K562 (cell line): ENCODE data around the gene GFOD1. TPM values are rescaled to one million over a fixed set of nuclear protein-coding genes. Genes with fewer than 3 reads are reported as not detected.

Source experiments
- ATAC-seq: fragments of 200-7000 bp; cut with Tn5 transposase; 3 replicates; pipeline ENCODE4 v1.9.1; 2020; ENCODE audit warnings: moderate library complexity
- BruUV-seq: library from RNA; stranded (reverse); fragments of 400-500 nt; replicated peaks from 2 replicates; lab custom pipeline; 2021; lab: Mats Ljungman, UMichigan
- CTCF ChIA-PET: fragments of 300-600 bp; formaldehyde crosslinking; extraction: SDS; loops from one replicate; lab custom pipeline; 2021; ENCODE audit warnings: low intra/inter-chr PET ratio; lab: Yijun Ruan, JAX
- POLR2A ChIA-PET: fragments of 300-600, 350-650 bp; sonication (Branson Sonifier 250); formaldehyde crosslinking; extraction: SDS; loops from one replicate; lab custom pipeline; 2021; ENCODE audit warnings: antibody characterized with exemption, inconsistent platforms; lab: Yijun Ruan, JAX
- DNase-seq, 4 experiments: peaks; one replicate each; pipeline versions ENCODE4 v3.0.0 to v3.0.0-alpha.2; 2011 to 2018; ENCODE audit warnings: low spot score in 3 of 4, mixed read lengths in 3 of 4; ENCODE audit errors: extremely low read depth in 1 of 4
- FAIRE-seq: peaks from 2 replicates; lab custom pipeline; 2011; peaks lifted over from hg19 to GRCh38; lab: Jason Lieb, UNC
- H2AFZ ChIP-seq: 2 replicates; pipeline ENCODE4 v1.6.0; 2011; ENCODE audit warnings: low read depth, low read length, control low read depth, inconsistent platforms
- H3K27ac ChIP-seq: fragments of 200-600 bp; 3 replicates; pipeline ENCODE4 v1.8.0; 2011; ENCODE audit warnings: low read depth, mild to moderate bottlenecking, control low read depth, inconsistent platforms, low read length, moderate library complexity, mixed read lengths; ENCODE audit errors: extremely low read depth
- H3K27me3 ChIP-seq, 2 experiments: fragments of 300-600 bp in 1 of 2; 2 replicates in 1 of 2; 3 replicates in 1 of 2; pipeline versions ENCODE4 v1.6.0 to v1.8.0; 2011; ENCODE audit warnings: inconsistent platforms in 2 of 2, low read length in 2 of 2, mild to moderate bottlenecking in 1 of 2, mixed read lengths in 1 of 2, moderate library complexity in 1 of 2; ENCODE audit not compliant: control insufficient read depth in 2 of 2, insufficient read depth in 2 of 2
- H3K36me3 ChIP-seq: fragments of 300-600 bp; 3 replicates; pipeline ENCODE4 v1.8.0; 2011; ENCODE audit warnings: mild to moderate bottlenecking, low read length, inconsistent platforms; ENCODE audit not compliant: control insufficient read depth, insufficient read depth
- H3K4me1 ChIP-seq, 2 experiments: fragments of 200-600 bp in 1 of 2; replicated peaks in 1 of 2; 2 replicates in 1 of 2; 3 replicates in 1 of 2; pipeline versions ENCODE4 v1.5.1 to v1.8.0; 2011; ENCODE audit warnings: inconsistent platforms in 2 of 2, low read length in 2 of 2, mild to moderate bottlenecking in 1 of 2, mixed read lengths in 1 of 2, moderate library complexity in 1 of 2; ENCODE audit not compliant: control insufficient read depth in 2 of 2, insufficient read depth in 2 of 2
- H3K4me2 ChIP-seq: 2 replicates; pipeline ENCODE4 v1.6.1; 2011; ENCODE audit warnings: low read length, control low read depth, inconsistent platforms, mixed read lengths; ENCODE audit not compliant: insufficient read depth
- H3K4me3 ChIP-seq: fragments of 200-600 bp; sonication (generic), shearing (Covaris generic); 2 replicates; pipeline ENCODE4 v1.5.1; 2016; ENCODE audit warnings: control low read depth, inconsistent platforms
- H3K79me2 ChIP-seq: fragments of 200-600 bp; 3 replicates; pipeline ENCODE4 v1.8.0; 2011; ENCODE audit warnings: low read length, inconsistent platforms; ENCODE audit not compliant: control insufficient read depth, insufficient read depth
- H3K9ac ChIP-seq, 2 experiments: 2 replicates each; pipeline versions ENCODE4 v1.6.0 to v1.6.1; 2011; ENCODE audit warnings: low read depth in 2 of 2, low read length in 2 of 2, control low read depth in 1 of 2, inconsistent platforms in 1 of 2, mild to moderate bottlenecking in 1 of 2, mixed read lengths in 1 of 2; ENCODE audit not compliant: insufficient read depth in 1 of 2
- H3K9me1 ChIP-seq: one replicate; pipeline ENCODE4 v1.6.0; 2011; ENCODE audit warnings: inconsistent platforms, mild to moderate bottlenecking, low read length, moderate library complexity; ENCODE audit not compliant: control insufficient read depth, insufficient read depth
- H3K9me3 ChIP-seq: replicated peaks from 2 replicates; pipeline ENCODE4 v1.5.1; 2011; ENCODE audit warnings: low read depth, low read length, inconsistent platforms; ENCODE audit not compliant: control insufficient read depth, insufficient read depth
- H4K20me1 ChIP-seq: replicated peaks from 2 replicates; pipeline ENCODE4 v1.6.1; 2011; ENCODE audit warnings: low read length, inconsistent platforms, mixed read lengths; ENCODE audit not compliant: control insufficient read depth, insufficient read depth
- ARID3B ChIP-seq: fragments of 250-450 bp; sonication (Bioruptor Pico); IDR thresholded peaks from 2 replicates; pipeline ENCODE4 v1.4.0; 2020; ENCODE audit warnings: borderline replicate concordance
- ATF1 ChIP-seq, 2 experiments: fragments of 450-650 bp in 1 of 2; IDR thresholded peaks; 2 replicates each; pipeline ENCODE4 v1.6.1; 2016; ENCODE audit warnings: missing compliant biosample characterization in 1 of 2, missing genetic modification characterization in 1 of 2
- ID3 ChIP-seq, 2 experiments: fragments of 250-450 bp in 1 of 2; fragments of 450-650 bp in 1 of 2; sonication (Bioruptor Pico) in 1 of 2; IDR thresholded peaks; 2 replicates each; pipeline versions ENCODE4 v1.6.1 to v1.8.0; 2016 to 2021; ENCODE audit warnings: mild to moderate bottlenecking in 2 of 2, moderate library complexity in 2 of 2, missing compliant biosample characterization in 1 of 2, missing genetic modification characterization in 1 of 2
- MAFF ChIP-seq: IDR thresholded peaks from 2 replicates; pipeline ENCODE4 v1.6.1; 2012; ENCODE audit warnings: low read length, improper control_type of control experiment
- MTA2 ChIP-seq: fragments of 450-650 bp; IDR thresholded peaks from 2 replicates; pipeline ENCODE4 v1.6.1; 2016; ENCODE audit warnings: low read depth
- SLC30A9 ChIP-seq: fragments of 250-450 bp; sonication (Bioruptor Pico); IDR thresholded peaks from 2 replicates; pipeline ENCODE4 v1.8.0; 2022; ENCODE audit warnings: mild to moderate bottlenecking, moderate library complexity
- ZNF146 ChIP-seq: IDR thresholded peaks from one replicate; pipeline ENCODE4 v1.6.1; 2018; ENCODE audit warnings: missing compliant biosample characterization; ENCODE audit not compliant: unreplicated experiment
- ZNF212 ChIP-seq: fragments of 450-650 bp; formaldehyde crosslinking; IDR thresholded peaks from 2 replicates; pipeline ENCODE4 v1.4.0; 2020; ENCODE audit warnings: mild to moderate bottlenecking
- ZNF57 ChIP-seq: fragments of 450-650 bp; formaldehyde crosslinking; IDR thresholded peaks from 2 replicates; pipeline ENCODE4 v1.4.0; 2020; ENCODE audit warnings: mild to moderate bottlenecking, moderate library complexity
- WGBS: fragments of 100-300 bp; shearing (Covaris generic); methylation state at CpG from one replicate; pipeline ENCODE4 v1.1.6; 2016; ENCODE audit warnings: low coverage, mixed read lengths; ENCODE audit not compliant: insufficient coverage; ENCODE audit errors: missing lambda C conversion rate; 5-methylcytosine and 5-hydroxymethylcytosine counted together
- in situ Hi-C: fragments of 300-500 bp; cut with MboI; formaldehyde crosslinking; loops from 4 replicates; pipeline ENCODE4 v1.15.0; 2018; ENCODE audit warnings: inconsistent platforms, mixed read lengths
- intact Hi-C: fragments of 100-400 bp; cut with micrococcal nuclease; formaldehyde crosslinking; loops from 2 replicates; pipeline ENCODE4 v1.14.2; 2022
- polyA plus RNA-seq, 8 experiments: library from polyadenylated mRNA; depleted of rRNA in 4 of 8; stranded (reverse) in 5 of 8; unstranded in 3 of 8; fragments of >200 nt; fragmentation: Nextera tagmentation in 2 of 8; fragmentation: Illumina TruSeq in 1 of 8; extraction: Ambion mirVana in 2 of 8; extraction: Trizol in 1 of 8; gene quantifications; 2 replicates each; pipeline versions ENCODE4 v1.2.1 to v1.2.3, GENCODE V29; 2011 to 2014; ENCODE audit warnings: inconsistent platforms in 1 of 8, missing spikeins in 1 of 8
- total RNA-seq, 7 experiments: library from RNA; depleted of rRNA in 6 of 7; stranded (reverse); fragments of >200 nt in 6 of 7; fragmentation: Illumina TruSeq in 2 of 7; extraction: Trizol in 2 of 7; gene quantifications; 2 replicates each; pipeline versions ENCODE4 v1.2.1 to v1.2.3, GENCODE V29; 2011 to 2021; ENCODE audit warnings: low replicate concordance in 1 of 7

GFOD1 gene
- total and polyA plus RNA-seq, 9 of the 15 experiments (the other 6 are each of a cell fraction or from before 2014, with no cell fraction given) = 3.8 to 12.0 (median 8.2) TPM

- H3K27ac ChIP-seq = no peak overlapping the region
- H3K4me1 ChIP-seq = no peaks in the 10 kb centered on the region; a peak in 1 of 5 replicates
- H2AFZ ChIP-seq = no peak overlapping the region
- 23% methylated on average over 5 of the region's 5 CpGs for WGBS
- no peaks in the 10 kb centered on the region for H3K9me1 ChIP-seq
- H3K27me3 ChIP-seq = 0 out of 5 replicates have a peak, but pooled peaks cover 0 to 4% of the 10 kb centered on the region in 2 experiments
- ATAC-seq (no peak), FAIRE-seq (no peak), DNase-seq (no peak)
- TF ChIP-seq MAFF = no peak
- TF ChIP-seq ID3 (CRISPR knock-in tag; IDR thresholded peaks at IDR 0.05) = no peak
- no peak for TF ChIP-seq ID3 (tag; IDR thresholded peaks at IDR 0.05)
- no peak for TF ChIP-seq ZNF57 (CRISPR knock-in tag)
- no peak for TF ChIP-seq ZNF212 (CRISPR knock-in tag)
- TF ChIP-seq ARID3B (CRISPR knock-in tag) = no peak
- no peak for TF ChIP-seq MTA2
- no peak for TF ChIP-seq SLC30A9 (CRISPR knock-in tag)
- TF ChIP-seq ZNF146 (CRISPR knock-in tag) = no peak
- no peak for TF ChIP-seq ATF1 (CRISPR knock-in tag; IDR thresholded peaks at IDR 0.05)
- TF ChIP-seq ATF1 (tag; IDR thresholded peaks at IDR 0.05) = no peak
- CTCF ChIA-PET = no interaction called here
- H3K79me2 ChIP-seq = no peaks in the 10 kb centered on the region
- no TSS peak for BruUV-seq
- intact Hi-C loops = no loop called here
- H3K9ac ChIP-seq = no peak overlapping the region
- no peaks in the 10 kb centered on the region for H3K36me3 ChIP-seq
- no peak overlapping the region for H3K4me2 ChIP-seq
- no peak overlapping the region for H3K4me3 ChIP-seq
- no peaks in the 10 kb centered on the region for H4K20me1 ChIP-seq
- POLR2A ChIA-PET = interaction anchor here (1.0 kb wide), 1 partner anchor 8 kb away, joined by 3 read pairs; no protein-coding TSS in a partner anchor
- in situ Hi-C loops = no loop called here
- H3K9me3 ChIP-seq = no peaks in the 10 kb centered on the region
Measured at GRCh38 chr6:13346245-13346644, 141.2 kb downstream of the GFOD1 start.
